Measurements from ENCODE around the gene JAK3. TPM values are rescaled to one million over a fixed set of nuclear protein-coding genes. Genes with fewer than 3 reads are reported as not detected.

The JAK3 gene
- total RNA-seq, 1 donor from 2014 or later = 30.9 TPM

- TF ChIP-seq CTCF (IDR thresholded peaks at IDR 0.05; ENCODE audit: unreplicated experiment) = no peak
- Mint-ChIP-seq H3K4me3 (ENCODE audit: unreplicated experiment) (peak overlapping the region; percentile 100), H3K27me3 (ENCODE audit: unreplicated experiment) (peaks cover 6% of the 10 kb centered on the region), H3K9me3 (ENCODE audit: unreplicated experiment) (no peaks in the 10 kb centered on the region), H3K27ac (ENCODE audit: unreplicated experiment) (peak overlapping the region; percentile 57), H3K36me3 (ENCODE audit: low read depth, unreplicated experiment) (peaks cover 31% of the 10 kb centered on the region), H3K4me1 (ENCODE audit: unreplicated experiment) (peaks cover 20% of the 10 kb centered on the region)
- no peak for DNase-seq (ENCODE audit: low spot score)
Observed at GRCh38 chr19:17861542-17862402, 14.0 kb upstream of the JAK3 start.

DNA sequence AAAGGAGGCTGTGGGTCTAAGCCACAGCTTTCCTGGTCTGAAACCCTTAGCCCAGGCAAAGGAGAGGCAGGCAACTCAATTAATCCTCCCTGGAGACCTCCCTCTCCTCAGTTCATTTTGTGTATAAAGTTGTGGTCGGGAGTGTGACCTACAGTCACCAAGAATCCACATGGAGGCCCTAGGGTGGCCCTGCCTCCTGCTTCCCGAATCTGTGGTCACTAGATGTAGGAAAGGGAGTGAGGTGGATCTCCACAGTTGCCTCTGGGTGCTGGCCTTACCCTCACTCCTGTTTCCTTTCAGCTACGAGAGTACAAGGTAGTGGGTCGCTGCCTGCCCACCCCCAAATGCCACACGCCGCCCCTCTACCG, 13.2 kb upstream of the JAK3 start:
- no peak for TF ChIP-seq CTCF (IDR thresholded peaks at IDR 0.05; ENCODE audit: unreplicated experiment)
- Mint-ChIP-seq H3K4me1 (ENCODE audit: unreplicated experiment) (peaks cover 20% of the 10 kb centered on the region), H3K9me3 (ENCODE audit: unreplicated experiment) (no peaks in the 10 kb centered on the region), H3K4me3 (ENCODE audit: unreplicated experiment) (peak overlapping the region; percentile 100), H3K27me3 (ENCODE audit: unreplicated experiment) (peaks cover 6% of the 10 kb centered on the region), H3K36me3 (ENCODE audit: low read depth, unreplicated experiment) (peaks cover 26% of the 10 kb centered on the region), H3K27ac (ENCODE audit: unreplicated experiment) (peak overlapping the region; percentile 61)
- no peak for DNase-seq (ENCODE audit: low spot score)

- Mint-ChIP-seq H3K9me3 (ENCODE audit: unreplicated experiment) (no peaks in the 10 kb centered on the region), H3K4me3 (ENCODE audit: unreplicated experiment) (peak overlapping the region; percentile 100), H3K27me3 (ENCODE audit: unreplicated experiment) (peaks cover 6% of the 10 kb centered on the region), H3K4me1 (ENCODE audit: unreplicated experiment) (peaks cover 20% of the 10 kb centered on the region), H3K27ac (ENCODE audit: unreplicated experiment) (peak overlapping the region; percentile 81), H3K36me3 (ENCODE audit: low read depth, unreplicated experiment) (peaks cover 26% of the 10 kb centered on the region)
- no peak for TF ChIP-seq CTCF (IDR thresholded peaks at IDR 0.05; ENCODE audit: unreplicated experiment)
- no peak for DNase-seq (ENCODE audit: low spot score)
Observed at GRCh38 chr19:17860331-17860992, 12.7 kb upstream of the JAK3 start.

GRCh38 chr19:17859533-17860330, 11.9 kb upstream of the JAK3 start, which contains the start of gene RPL18A:
Gene RPL18A, plus strand, starts transcription at chr19:17859910. Its CDS starts 47 bp downstream, at chr19:17859957.
- Mint-ChIP-seq H3K4me3 (ENCODE audit: unreplicated experiment) (peak within 1 kb of the TSS; percentile 100), H3K27me3 (ENCODE audit: unreplicated experiment) (peaks cover 6% of the 10 kb centered on the region), H3K27ac (ENCODE audit: unreplicated experiment) (peak within 1 kb of the TSS; percentile 95), H3K36me3 (ENCODE audit: low read depth, unreplicated experiment) (peaks cover 21% of the 10 kb centered on the region), H3K4me1 (ENCODE audit: unreplicated experiment) (peaks cover 20% of the 10 kb centered on the region), H3K9me3 (ENCODE audit: unreplicated experiment) (no peaks in the 10 kb centered on the region)
- TF ChIP-seq CTCF (IDR thresholded peaks at IDR 0.05; ENCODE audit: unreplicated experiment) = peak; percentile 52
- DNase-seq (ENCODE audit: low spot score) = peak; percentile 97

Data from endothelial cell (in vitro differentiated cells).